IPS DF 6.9 (cell line): Measurements from ENCODE around the gene LIF.

Source experiments
- DNase-seq: peaks from one replicate; pipeline ENCODE4 v3.0.0-alpha.2; 2013; ENCODE audit warnings: low read depth, low spot score
- H3K27ac ChIP-seq: one replicate; pipeline ENCODE4 v1.5.1; 2013; ENCODE audit warnings: low read length, control low read depth
- H3K27me3 ChIP-seq: 2 replicates; pipeline ENCODE4 v1.6.1; 2013; ENCODE audit warnings: mild to moderate bottlenecking, low read length; ENCODE audit not compliant: control insufficient read depth, insufficient read depth
- H3K36me3 ChIP-seq: 2 replicates; pipeline ENCODE4 v1.6.1; 2013; ENCODE audit warnings: low read length; ENCODE audit not compliant: control insufficient read depth, insufficient read depth
- H3K4me1 ChIP-seq: 2 replicates; pipeline ENCODE4 v1.6.1; 2013; ENCODE audit warnings: low read length; ENCODE audit not compliant: control insufficient read depth, insufficient read depth
- H3K4me3 ChIP-seq: 2 replicates; pipeline ENCODE4 v1.5.1; 2013; ENCODE audit warnings: mild to moderate bottlenecking, low read length
- H3K9me3 ChIP-seq: 2 replicates; pipeline ENCODE4 v1.6.1; 2013; ENCODE audit warnings: low read length, inconsistent platforms; ENCODE audit not compliant: control insufficient read depth, insufficient read depth
- WGBS: extraction: QIAGEN DNeasy Blood & Tissue Kit; methylation state at CpG from one replicate; pipeline ENCODE4 v1.1.7; 2013; ENCODE audit warnings: mixed read lengths, missing lambda C conversion rate; ENCODE audit not compliant: insufficient read length, insufficient coverage; 5-methylcytosine and 5-hydroxymethylcytosine counted together

LIF gene

GRCh38 chr22:30243661-30244060 lies 2.9 kb downstream of the LIF start:
- Histone ChIP-seq H3K36me3 (peaks cover 3% of the 10 kb centered on the region; the same call in 1 of the 2 replicates), H3K27ac (no peak overlapping the region), H3K4me1 (peaks cover 5% of the 10 kb centered on the region), H3K4me3 (no peak overlapping the region), H3K27me3 (no peaks in the 10 kb centered on the region), H3K9me3 (no peaks in the 10 kb centered on the region)
- DNase-seq: no peak
- WGBS: no CpG with 5 or more reads among the region's 22 CpGs

DNA sequence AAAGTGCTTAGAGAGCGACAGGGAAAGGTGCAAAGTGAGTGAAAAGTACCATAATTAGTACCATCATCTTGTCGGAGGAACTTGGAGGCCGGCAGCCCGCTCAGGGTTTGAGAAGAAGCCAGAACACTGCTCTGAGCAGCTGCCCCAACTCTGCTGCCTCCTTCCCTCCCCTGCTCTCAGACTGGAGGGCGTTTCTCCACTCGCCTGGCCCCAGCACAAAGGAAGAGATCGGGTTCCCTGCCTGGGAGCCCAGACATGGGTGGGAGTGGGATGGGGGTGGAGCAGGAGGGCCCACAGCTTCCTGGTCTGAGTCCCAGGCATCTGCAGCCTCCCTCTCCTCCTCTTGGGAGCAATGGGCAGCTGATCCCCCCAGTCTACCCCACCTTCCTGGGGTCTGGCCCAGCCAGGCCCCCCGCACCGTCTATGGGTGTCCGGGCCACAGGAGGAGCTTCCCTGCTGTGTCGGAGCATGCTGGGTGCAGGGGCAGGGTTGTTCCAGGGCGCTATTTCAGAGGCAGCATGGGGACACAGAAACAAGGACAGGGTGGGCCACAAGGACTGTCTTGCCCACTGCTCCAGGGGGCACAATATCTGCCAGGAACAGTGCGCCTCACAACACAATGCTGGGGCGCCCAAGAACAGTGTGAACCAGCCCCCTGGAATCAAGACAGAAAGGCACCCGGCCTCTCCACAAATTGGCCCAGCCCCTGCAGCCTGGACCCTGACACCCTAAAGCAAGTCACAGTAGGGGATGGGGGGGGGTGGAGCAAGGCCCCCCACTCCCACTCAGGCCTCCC lies 4.8 kb downstream of the LIF start:
- no peaks in the 10 kb centered on the region for H3K27me3 ChIP-seq
- no peak overlapping the region for H3K4me3 ChIP-seq
- no peak for DNase-seq
- H3K4me1 ChIP-seq: peaks cover 5% of the 10 kb centered on the region
- peaks cover 3% of the 10 kb centered on the region; the same call in 1 of the 2 replicates for H3K36me3 ChIP-seq
- WGBS: no CpG with 5 or more reads among the region's 15 CpGs
- H3K9me3 ChIP-seq: no peaks in the 10 kb centered on the region
- no peak overlapping the region for H3K27ac ChIP-seq

GRCh38 chr22:30240541-30241417 lies 5.8 kb downstream of the LIF start:
- Histone ChIP-seq H3K9me3 (no peaks in the 10 kb centered on the region), H3K4me3 (no peak overlapping the region), H3K27ac (no peak overlapping the region), H3K36me3 (peaks cover 3% of the 10 kb centered on the region; the same call in 1 of the 2 replicates), H3K27me3 (no peaks in the 10 kb centered on the region), H3K4me1 (peaks cover 3% of the 10 kb centered on the region)
- DNase-seq: no peak
- no CpG with 5 or more reads among the region's 24 CpGs for WGBS

DNA sequence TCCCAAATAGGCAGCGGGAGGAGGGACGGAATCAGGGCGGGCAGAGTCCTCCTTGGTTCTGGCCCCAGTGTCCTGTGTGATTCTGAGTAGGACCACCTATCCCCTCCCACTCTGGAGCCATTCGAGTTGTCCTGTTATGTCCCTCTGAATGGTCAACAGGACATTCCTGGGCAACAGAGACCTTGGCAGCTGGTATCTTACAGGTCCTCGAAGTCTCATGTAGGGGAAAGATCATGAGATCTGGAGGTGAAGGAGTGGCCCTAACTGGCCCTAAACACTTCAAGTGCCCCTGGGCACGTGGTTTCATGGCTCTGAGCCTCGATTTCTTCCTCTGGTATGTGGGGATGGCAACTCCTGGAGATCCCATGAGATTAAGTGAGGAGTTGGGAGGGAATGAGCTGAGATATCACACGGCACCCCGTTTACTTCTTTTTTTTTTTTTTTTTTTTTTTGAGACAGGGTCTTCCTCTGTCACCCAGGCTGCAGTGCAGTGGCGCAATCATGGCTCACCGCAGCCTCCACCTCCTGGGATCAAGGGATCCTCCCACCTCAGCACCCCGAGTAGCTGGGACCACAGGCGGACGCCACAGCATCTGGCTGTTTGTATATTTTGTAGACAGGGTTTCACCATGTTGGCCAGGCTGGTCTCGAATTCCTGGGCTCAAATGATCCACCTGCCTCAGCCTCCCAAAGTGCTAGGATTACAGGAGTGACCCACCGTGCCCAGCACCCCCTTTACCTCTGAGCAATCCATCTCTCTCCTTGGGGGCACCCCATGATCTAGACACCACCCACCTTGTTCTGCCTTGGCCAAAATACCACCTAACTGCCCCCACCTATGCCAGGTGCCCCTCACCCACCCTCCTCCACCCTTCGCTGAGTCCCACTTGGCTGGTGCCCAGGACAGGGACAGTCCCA lies 6.8 kb downstream of the LIF start:
- Histone ChIP-seq H3K4me1 (peaks cover 4% of the 10 kb centered on the region), H3K27me3 (no peaks in the 10 kb centered on the region), H3K27ac (no peak overlapping the region), H3K9me3 (no peaks in the 10 kb centered on the region), H3K36me3 (peaks cover 3% of the 10 kb centered on the region; the same call in 1 of the 2 replicates), H3K4me3 (no peak overlapping the region)
- DNase-seq: no peak
- no CpG with 5 or more reads among the region's 17 CpGs for WGBS

DNA sequence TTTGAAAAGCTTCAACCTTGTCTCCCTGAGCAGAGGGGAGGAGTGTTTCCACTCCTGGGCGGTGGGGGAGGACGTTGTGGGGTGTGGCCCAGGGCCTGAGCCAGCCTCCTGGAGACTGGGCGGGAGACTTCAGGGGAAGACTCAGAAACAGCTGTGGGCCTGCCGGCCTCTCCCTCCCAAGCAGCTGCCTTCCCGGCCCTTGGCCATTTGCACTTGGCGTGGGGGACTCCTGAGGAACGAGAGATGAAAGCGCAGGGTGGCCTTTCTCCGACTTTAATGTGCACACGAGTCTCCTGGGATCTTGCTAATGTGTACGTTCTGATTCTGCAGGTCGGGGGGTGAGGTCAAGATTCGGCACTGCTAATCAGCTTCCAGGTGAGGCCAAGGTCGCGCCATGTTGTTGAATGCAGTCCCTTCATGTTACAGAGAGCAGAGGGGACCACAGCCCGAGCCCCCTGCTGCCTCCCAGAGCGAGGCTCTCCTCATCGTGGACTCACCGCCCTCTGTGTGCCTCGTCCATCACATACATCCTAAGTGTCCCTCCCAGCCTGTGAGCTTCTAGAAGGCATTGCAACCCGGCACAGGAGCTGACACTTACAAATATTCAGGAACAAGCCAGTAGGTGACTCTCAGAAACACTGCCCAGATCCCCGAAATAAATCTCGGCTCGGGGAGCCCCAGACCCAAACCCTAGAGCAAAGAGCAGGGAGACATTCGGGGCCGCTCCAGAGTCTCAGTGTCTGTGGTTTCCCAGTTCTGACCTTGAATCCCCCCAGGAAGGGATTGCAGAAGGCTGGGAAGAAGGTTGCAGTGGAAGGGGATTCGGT lies 7.7 kb downstream of the LIF start:
- Histone ChIP-seq H3K27ac (no peak overlapping the region), H3K27me3 (no peaks in the 10 kb centered on the region), H3K9me3 (no peaks in the 10 kb centered on the region), H3K36me3 (peaks cover 3% of the 10 kb centered on the region; the same call in 1 of the 2 replicates), H3K4me3 (no peak overlapping the region), H3K4me1 (peaks cover 4% of the 10 kb centered on the region)
- no peak for DNase-seq
- no CpG with 5 or more reads among the region's 27 CpGs for WGBS

GRCh38 chr22:30238136-30238535 lies 8.4 kb downstream of the LIF start:
- no peaks in the 10 kb centered on the region for H3K9me3 ChIP-seq
- peaks cover 4% of the 10 kb centered on the region for H3K4me1 ChIP-seq
- WGBS: no CpG with 5 or more reads among the region's 9 CpGs
- no peaks in the 10 kb centered on the region for H3K27me3 ChIP-seq
- no peak overlapping the region for H3K27ac ChIP-seq
- no peak for DNase-seq
- H3K36me3 ChIP-seq: no peaks in the 10 kb centered on the region
- H3K4me3 ChIP-seq: no peak overlapping the region

DNA sequence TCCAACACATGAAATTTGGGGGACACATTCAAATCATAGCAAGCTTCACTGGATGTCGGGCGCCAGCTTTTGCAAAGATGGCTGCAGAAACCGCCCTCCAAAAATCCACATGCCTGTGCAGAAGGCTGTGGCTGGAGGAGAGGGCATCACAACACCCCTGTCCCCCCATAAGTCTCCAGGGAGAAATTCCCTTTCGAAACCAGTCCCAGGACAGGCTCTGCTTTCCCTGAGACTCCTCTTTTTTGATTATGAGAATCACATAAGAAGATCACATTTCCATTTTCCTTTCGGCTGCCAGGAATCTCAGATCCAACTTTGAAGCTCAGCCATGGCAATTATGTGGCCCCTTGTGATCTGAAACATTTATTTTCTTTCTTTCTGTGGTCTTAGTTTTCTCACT lies 9.7 kb downstream of the LIF start:
- Histone ChIP-seq H3K9me3 (no peaks in the 10 kb centered on the region), H3K27ac (no peak overlapping the region), H3K36me3 (no peaks in the 10 kb centered on the region), H3K4me3 (no peak overlapping the region), H3K27me3 (no peaks in the 10 kb centered on the region), H3K4me1 (peaks cover 7% of the 10 kb centered on the region)
- WGBS: no CpG with 5 or more reads among the region's 5 CpGs
- no peak for DNase-seq

DNA sequence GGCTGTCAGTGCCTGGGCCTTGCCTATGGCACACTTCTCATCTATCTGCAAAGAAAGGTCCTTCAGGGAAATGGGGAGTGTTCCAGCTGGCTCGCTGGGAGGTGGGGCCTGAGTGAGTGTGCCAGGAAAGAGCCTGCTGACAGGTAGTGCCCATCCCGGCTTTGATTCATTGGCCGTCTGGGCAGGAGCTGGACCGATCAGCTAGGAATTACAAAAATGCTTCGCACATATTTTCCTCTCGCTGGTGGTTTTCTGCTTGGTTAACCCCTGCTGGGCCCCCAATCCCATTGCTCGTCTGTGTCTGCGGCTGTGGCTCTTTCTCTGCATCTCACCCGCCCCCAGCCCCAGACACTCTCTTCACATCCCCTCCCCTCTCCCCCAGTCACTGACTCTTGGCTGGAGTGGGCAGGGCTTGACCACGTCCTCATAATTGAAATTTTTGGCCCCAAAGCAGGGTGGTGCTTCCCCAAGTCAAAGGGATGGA lies 10.8 kb downstream of the LIF start:
- Histone ChIP-seq H3K27ac (no peak overlapping the region), H3K36me3 (no peaks in the 10 kb centered on the region), H3K4me1 (peaks cover 7% of the 10 kb centered on the region), H3K9me3 (no peaks in the 10 kb centered on the region), H3K27me3 (no peaks in the 10 kb centered on the region), H3K4me3 (no peak overlapping the region)
- WGBS: no CpG with 5 or more reads among the region's 10 CpGs
- DNase-seq: no peak

DNA sequence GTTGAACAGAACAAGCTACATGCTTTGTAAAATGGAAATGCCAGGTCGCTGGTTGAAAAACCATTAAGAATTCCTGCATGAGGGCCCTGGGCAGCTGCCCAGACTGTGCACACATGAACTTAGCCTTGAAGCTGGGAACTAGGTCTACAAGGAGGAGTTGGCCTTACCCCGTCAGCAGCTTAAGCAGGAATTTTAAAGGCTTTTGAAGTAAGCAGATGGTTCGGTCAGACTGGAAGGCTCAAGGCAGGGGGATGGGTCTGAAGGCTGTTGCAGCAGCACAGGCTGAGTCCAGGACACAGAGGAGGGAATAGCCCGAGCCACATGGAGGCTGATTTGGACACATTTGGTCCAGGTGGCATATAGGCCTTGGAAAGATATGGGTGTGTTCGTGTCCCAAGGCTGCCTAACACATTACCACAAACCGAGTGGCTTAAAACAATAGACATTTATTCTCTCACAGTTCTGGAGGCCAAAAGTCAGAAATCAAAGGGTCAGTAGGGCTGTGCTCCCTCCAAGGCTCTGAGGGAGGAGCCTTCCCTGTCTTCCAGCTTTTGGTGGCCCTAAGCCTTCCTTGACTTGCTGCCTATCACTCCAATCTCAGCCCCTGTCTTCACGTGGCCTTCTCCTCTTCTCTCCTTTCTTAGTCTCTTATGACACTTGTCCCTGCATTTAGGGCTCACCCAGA lies 11.6 kb downstream of the LIF start:
- no peaks in the 10 kb centered on the region for H3K9me3 ChIP-seq
- no peaks in the 10 kb centered on the region for H3K27me3 ChIP-seq
- H3K4me1 ChIP-seq: peaks cover 7% of the 10 kb centered on the region
- no peak overlapping the region for H3K27ac ChIP-seq
- no CpG with 5 or more reads among the region's 7 CpGs for WGBS
- H3K4me3 ChIP-seq: no peak overlapping the region
- no peaks in the 10 kb centered on the region for H3K36me3 ChIP-seq
- DNase-seq: no peak
